Caco-2 (cell line): Measurements from ENCODE around the gene MYO1F. TPM values are rescaled to one million over a fixed set of nuclear protein-coding genes. Genes with fewer than 3 reads are reported as not detected.
"Not testable (repeated sequence)": the region's sequence is repeated elsewhere in the genome, so short reads cannot be mapped to it uniquely, and the experiment has no call there.

Experiments used
- BruUV-seq: library from RNA; stranded (reverse); fragments of 400-500 nt; replicated peaks from 2 replicates; lab custom pipeline; 2021; lab: Mats Ljungman, UMichigan
- CTCF ChIA-PET: fragments of 300-600 bp; sonication (Branson Sonifier 250); formaldehyde crosslinking; loops from one replicate; lab custom pipeline; 2022; ENCODE audit warnings: antibody characterized with exemption; lab: Charles Lee
- POLR2A ChIA-PET: fragments of 300-600 bp; sonication (Branson Sonifier 250); formaldehyde crosslinking; loops from one replicate; lab custom pipeline; 2022; ENCODE audit warnings: antibody characterized with exemption; lab: Charles Lee
- DNase-seq, 2 experiments: peaks; one replicate each; pipeline versions ENCODE4 v3.0.0 to v3.0.0-alpha.2; 2020 to 2022
- H3K27me3 ChIP-seq: replicated peaks from 2 replicates; pipeline ENCODE4 v1.6.0; 2011; ENCODE audit warnings: low read length; ENCODE audit not compliant: control insufficient read depth, insufficient read depth
- H3K36me3 ChIP-seq: 2 replicates; pipeline ENCODE4 v1.5.1; 2011; ENCODE audit warnings: low read length; ENCODE audit not compliant: control insufficient read depth, insufficient read depth
- H3K4me1 ChIP-seq: fragments of 250-450 bp; sonication (Bioruptor Pico); 2 replicates; pipeline ENCODE4 v1.5.1; 2020; ENCODE audit warnings: mild to moderate bottlenecking
- H3K4me3 ChIP-seq: 2 replicates; pipeline ENCODE4 v1.5.1; 2011; ENCODE audit warnings: low read depth, mild to moderate bottlenecking, control low read depth, low read length
- H3K9me3 ChIP-seq: fragments of 250-450 bp; sonication (Bioruptor Pico); 2 replicates; pipeline ENCODE4 v1.5.1; 2020; ENCODE audit warnings: mild to moderate bottlenecking, moderate library complexity
- H3K27ac Mint-ChIP-seq: one replicate; pipeline ENCODE4 v1.8.0; 2022; ENCODE audit warnings: mixed read lengths; ENCODE audit not compliant: unreplicated experiment
- H3K27me3 Mint-ChIP-seq: one replicate; pipeline ENCODE4 v1.8.0; 2022; ENCODE audit warnings: mixed read lengths; ENCODE audit not compliant: insufficient read depth, unreplicated experiment
- H3K36me3 Mint-ChIP-seq: one replicate; pipeline ENCODE4 v1.8.0; 2022; ENCODE audit warnings: mild to moderate bottlenecking, mixed read lengths; ENCODE audit not compliant: insufficient read depth, unreplicated experiment
- H3K4me1 Mint-ChIP-seq: one replicate; pipeline ENCODE4 v1.8.0; 2022; ENCODE audit warnings: low read depth, mixed read lengths; ENCODE audit not compliant: unreplicated experiment
- H3K4me3 Mint-ChIP-seq: one replicate; pipeline ENCODE4 v1.8.0; 2022; ENCODE audit warnings: mild to moderate bottlenecking, moderate library complexity, mixed read lengths; ENCODE audit not compliant: unreplicated experiment
- H3K9me3 Mint-ChIP-seq: one replicate; pipeline ENCODE4 v1.8.0; 2022; ENCODE audit warnings: mixed read lengths; ENCODE audit not compliant: unreplicated experiment
- CTCF ChIP-seq, 2 experiments: fragments of 200-600 bp in 1 of 2; IDR thresholded peaks; 1 replicate in 1 of 2; 2 replicates in 1 of 2; pipeline versions ENCODE4 v1.5.1 to v1.8.0; 2011 to 2022; ENCODE audit warnings: antibody characterized with exemption in 1 of 2, control low read depth in 1 of 2, inconsistent platforms in 1 of 2, low read depth in 1 of 2, low read length in 1 of 2, mild to moderate bottlenecking in 1 of 2, moderate library complexity in 1 of 2; ENCODE audit not compliant: insufficient read depth in 1 of 2, severe bottlenecking in 1 of 2, unreplicated experiment in 1 of 2
- intact Hi-C: fragments of 100-400 bp; cut with micrococcal nuclease; formaldehyde crosslinking; loops from one replicate; pipeline ENCODE4 v1.10.0; 2022; ENCODE audit not compliant: unreplicated experiment
- total RNA-seq: library from RNA; stranded (reverse); gene quantifications from 2 replicates; pipeline ENCODE4 v1.2.3, GENCODE V29; 2022

MYO1F gene
- total RNA-seq, 1 experiment from 2014 or later = 0.25 TPM

- no peaks in the 10 kb centered on the region for H3K4me1 ChIP-seq
- H3K36me3 Mint-ChIP-seq = no peaks in the 10 kb centered on the region
- no peak for TF ChIP-seq CTCF (IDR thresholded peaks at IDR 0.05; ENCODE audit: insufficient read depth in 1 of 2, low read depth in 1 of 2, low read length in 1 of 2, severe bottlenecking in 1 of 2, unreplicated experiment in 1 of 2)
- H3K36me3 ChIP-seq = no peaks in the 10 kb centered on the region
- H3K27me3 ChIP-seq = no peaks in the 10 kb centered on the region
- CTCF ChIA-PET = interaction anchor here (0.7 kb wide), 1 partner anchor 55 kb away, joined by 3 read pairs; no protein-coding TSS in a partner anchor
- H3K4me3 Mint-ChIP-seq = no peak overlapping the region
- H3K4me1 Mint-ChIP-seq = no peaks in the 10 kb centered on the region
- H3K27ac Mint-ChIP-seq = no peak overlapping the region
- BruUV-seq = no TSS peak
- no peak overlapping the region for H3K4me3 ChIP-seq
- H3K27me3 Mint-ChIP-seq = peaks cover 7% of the 10 kb centered on the region
- H3K9me3 Mint-ChIP-seq = no peaks in the 10 kb centered on the region
- intact Hi-C loops = no loop called here
- no peak for DNase-seq
- no peaks in the 10 kb centered on the region for H3K9me3 ChIP-seq
- POLR2A ChIA-PET = no interaction called here
Measured at GRCh38 chr19:8618751-8619150, 41.5 kb upstream of the MYO1F start.

GRCh38 chr19:8617984-8618383 is 40.7 kb upstream of the MYO1F start:
- DNase-seq = no peak
- no peak overlapping the region for H3K27ac Mint-ChIP-seq
- TF ChIP-seq CTCF (IDR thresholded peaks at IDR 0.05; ENCODE audit: insufficient read depth in 1 of 2, low read depth in 1 of 2, low read length in 1 of 2, severe bottlenecking in 1 of 2, unreplicated experiment in 1 of 2) = no peak
- Histone ChIP-seq H3K9me3 (no peaks in the 10 kb centered on the region), H3K36me3 (no peaks in the 10 kb centered on the region), H3K4me3 (no peak overlapping the region), H3K4me1 (no peaks in the 10 kb centered on the region), H3K27me3 (no peaks in the 10 kb centered on the region)
- peaks cover 7% of the 10 kb centered on the region for H3K27me3 Mint-ChIP-seq
- no peaks in the 10 kb centered on the region for H3K9me3 Mint-ChIP-seq
- ChIA-PET CTCF (no interaction called here), POLR2A (no interaction called here)
- no TSS peak for BruUV-seq
- H3K36me3 Mint-ChIP-seq = no peaks in the 10 kb centered on the region
- intact Hi-C loops = no loop called here
- no peak overlapping the region for H3K4me3 Mint-ChIP-seq
- H3K4me1 Mint-ChIP-seq = no peaks in the 10 kb centered on the region

- H3K4me1 Mint-ChIP-seq, H3K9me3 ChIP-seq, DNase-seq, H3K4me3 ChIP-seq, H3K9me3 Mint-ChIP-seq, H3K27me3 ChIP-seq, H3K27me3 Mint-ChIP-seq, H3K36me3 Mint-ChIP-seq, H3K4me1 ChIP-seq, H3K4me3 Mint-ChIP-seq, POLR2A ChIA-PET, H3K27ac Mint-ChIP-seq, H3K36me3 ChIP-seq, CTCF ChIA-PET, intact Hi-C loops, BruUV-seq: not testable (repeated sequence)
Measured at GRCh38 chr19:8617325-8617724, 40.1 kb upstream of the MYO1F start.

- intact Hi-C loops = no loop called here
- Histone ChIP-seq H3K27me3 (no peaks in the 10 kb centered on the region), H3K4me3 (no peak overlapping the region), H3K36me3 (no peaks in the 10 kb centered on the region), H3K9me3 (no peaks in the 10 kb centered on the region), H3K4me1 (no peaks in the 10 kb centered on the region)
- no peak for DNase-seq
- CTCF ChIA-PET = no interaction called here
- no peaks in the 10 kb centered on the region for H3K36me3 Mint-ChIP-seq
- TF ChIP-seq CTCF (IDR thresholded peaks at IDR 0.05; ENCODE audit: insufficient read depth in 1 of 2, low read depth in 1 of 2, low read length in 1 of 2, severe bottlenecking in 1 of 2, unreplicated experiment in 1 of 2) = no peak
- POLR2A ChIA-PET = no interaction called here
- H3K4me1 Mint-ChIP-seq = no peaks in the 10 kb centered on the region
- no peak overlapping the region for H3K4me3 Mint-ChIP-seq
- H3K27me3 Mint-ChIP-seq = peaks cover 7% of the 10 kb centered on the region
- no peaks in the 10 kb centered on the region for H3K9me3 Mint-ChIP-seq
- BruUV-seq = no TSS peak
- no peak overlapping the region for H3K27ac Mint-ChIP-seq
Measured at GRCh38 chr19:8616861-8617260, 39.6 kb upstream of the MYO1F start.
